Activated CD4-positive, alpha-beta T cell treated with anti-CD3 and anti-CD28 coated beads for 1 hour (primary cell): ENCODE measurements around the gene DIAPH1.

Experiments
- DNase-seq: peaks from one replicate; pipeline ENCODE4 v3.0.0-alpha.2; 2020

Gene DIAPH1

GRCh38 chr5:141609044-141609443 lies 9.8 kb downstream of the DIAPH1 start:
- DNase-seq = no peak

- DNase-seq = no peak
These were observed 10.2 kb downstream of the DIAPH1 start for GRCh38 chr5:141608557-141608956.

GRCh38 chr5:141608046-141608445 lies 10.8 kb downstream of the DIAPH1 start:
- DNase-seq = no peak

GRCh38 chr5:141605523-141606277 lies 13.1 kb downstream of the DIAPH1 start:
- peak; percentile 55 for DNase-seq

GRCh38 chr5:141603923-141604717 lies 14.7 kb downstream of the DIAPH1 start:
- no peak for DNase-seq

- DNase-seq = no peak
These were observed 16.2 kb downstream of the DIAPH1 start for GRCh38 chr5:141602606-141603005.

- DNase-seq = no peak
These were observed 20.1 kb downstream of the DIAPH1 start for GRCh38 chr5:141598391-141599345.

- DNase-seq = no peak
These were observed 21.0 kb downstream of the DIAPH1 start for GRCh38 chr5:141597814-141598213.

- no peak for DNase-seq
These were observed 21.4 kb downstream of the DIAPH1 start for GRCh38 chr5:141597394-141597793.

- no peak for DNase-seq
These were observed 21.9 kb downstream of the DIAPH1 start for GRCh38 chr5:141596867-141597266.

GRCh38 chr5:141590127-141590526 lies 28.7 kb downstream of the DIAPH1 start:
- DNase-seq = no peak

- DNase-seq = no peak
These were observed 32.6 kb downstream of the DIAPH1 start for GRCh38 chr5:141586246-141586645.

GRCh38 chr5:141585594-141585993 lies 33.2 kb downstream of the DIAPH1 start:
- DNase-seq = no peak

GRCh38 chr5:141574122-141574510 lies 44.7 kb downstream of the DIAPH1 start:
- DNase-seq = no peak

GRCh38 chr5:141573489-141574121 lies 45.2 kb downstream of the DIAPH1 start:
- no peak for DNase-seq

GRCh38 chr5:141570655-141571054 lies 48.1 kb downstream of the DIAPH1 start:
- no peak for DNase-seq

GRCh38 chr5:141567513-141568117 lies 51.2 kb downstream of the DIAPH1 start:
- DNase-seq = no peak

GRCh38 chr5:141565826-141566570 lies 52.8 kb downstream of the DIAPH1 start:
- no peak for DNase-seq

- DNase-seq = peak; percentile 26
These were observed 54.5 kb downstream of the DIAPH1 start for GRCh38 chr5:141564216-141564692.

GRCh38 chr5:141560725-141561483 lies 57.9 kb downstream of the DIAPH1 start:
- no peak for DNase-seq
